PFSK-1 (cell line): ENCODE data around the gene LINC01488.

ENCODE experiments used
- TAF1 ChIP-seq: IDR thresholded peaks from 2 replicates; pipeline ENCODE4 v1.6.1; 2012; ENCODE audit warnings: low read length, control low read depth, borderline replicate concordance; ENCODE audit not compliant: insufficient read depth

The LINC01488 gene

DNA sequence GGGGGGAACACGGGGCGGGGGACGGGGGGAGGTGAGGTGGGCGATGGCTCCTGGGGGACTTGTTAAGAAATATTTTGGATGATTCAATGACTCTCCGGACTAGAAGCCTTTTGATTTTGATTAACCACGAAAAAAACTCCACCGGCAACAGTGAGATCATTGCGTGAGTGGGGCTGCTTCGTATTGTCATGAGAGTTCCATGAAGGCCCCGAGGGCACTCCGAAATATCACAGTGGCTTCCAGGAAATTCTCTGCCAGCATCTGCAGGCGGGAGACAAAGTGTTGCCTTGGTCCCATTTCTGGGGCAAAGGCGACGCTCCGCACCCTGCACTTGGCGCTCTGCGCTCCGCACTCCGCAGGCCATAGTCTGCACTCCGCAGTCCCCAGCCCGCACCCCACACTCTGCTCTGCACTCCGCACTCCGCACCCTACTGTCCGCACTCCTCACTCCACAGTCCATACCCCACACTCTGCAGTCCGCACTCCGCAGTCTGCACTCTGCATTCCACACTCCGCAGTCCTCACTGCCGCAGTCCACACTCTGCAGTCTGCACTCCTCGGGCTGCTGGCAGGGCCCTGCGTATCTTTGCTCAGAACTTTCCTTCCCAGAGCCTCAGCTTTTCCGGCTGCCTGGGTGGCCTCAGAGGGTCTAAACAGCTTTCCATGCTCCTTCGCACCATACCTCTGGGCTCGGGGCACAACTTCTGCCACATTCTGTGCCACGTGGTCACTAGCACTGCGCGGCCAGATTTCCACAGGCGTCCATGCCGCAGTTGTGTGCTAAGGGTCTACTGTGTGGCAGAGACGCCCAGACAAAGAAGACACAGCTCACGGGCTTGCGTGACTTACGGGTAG is 61.1 kb downstream of the LINC01488 start:
- TF ChIP-seq TAF1, result no peak
